LNCAP (cell line): ENCODE results near the gene AGPAT4.

Experiments
- CTCF ChIP-seq: fragments of 450-650 bp; IDR thresholded peaks from 2 replicates; pipeline ENCODE4 v1.5.1; 2017; ENCODE audit warnings: mild to moderate bottlenecking

Gene AGPAT4

GRCh38 chr6:161303628-161304340, 29.9 kb upstream of the AGPAT4 start:
- no peak for TF ChIP-seq CTCF

- TF ChIP-seq CTCF, result no peak
Observed at GRCh38 chr6:161302949-161303348, 29.1 kb upstream of the AGPAT4 start.

- TF ChIP-seq CTCF, result no peak
Observed at GRCh38 chr6:161301338-161301737, 27.5 kb upstream of the AGPAT4 start.

- TF ChIP-seq CTCF, result no peak
Observed at GRCh38 chr6:161300823-161301222, 27.0 kb upstream of the AGPAT4 start.

GRCh38 chr6:161299726-161300125, 25.9 kb upstream of the AGPAT4 start:
- TF ChIP-seq CTCF, result no peak

GRCh38 chr6:161295784-161296183, 21.9 kb upstream of the AGPAT4 start:
- no peak for TF ChIP-seq CTCF

- TF ChIP-seq CTCF, result no peak
Observed at GRCh38 chr6:161292650-161293281, 18.9 kb upstream of the AGPAT4 start.
